Panc1 (cell line): ENCODE results near the gene NELFE. TPM values are rescaled to one million over a fixed set of nuclear protein-coding genes. Genes with fewer than 3 reads are reported as not detected.

ENCODE experiments used
- ATAC-seq: fragments of 200-7000 bp; cut with Tn5 transposase; 2 replicates; pipeline ENCODE4 v1.9.1; 2020; ENCODE audit warnings: mild to moderate bottlenecking, moderate library complexity
- BruUV-seq: library from RNA; stranded (reverse); fragments of 400-500 nt; replicated peaks from 2 replicates; lab custom pipeline; 2021; lab: Mats Ljungman, UMichigan
- CTCF ChIA-PET: fragments of 300-600 bp; sonication (Branson Sonifier 250); formaldehyde crosslinking; loops from one replicate; lab custom pipeline; 2022; ENCODE audit warnings: antibody characterized with exemption; lab: Charles Lee
- POLR2A ChIA-PET: fragments of 300-600 bp; sonication (Branson Sonifier 250); formaldehyde crosslinking; loops from one replicate; lab custom pipeline; 2022; ENCODE audit warnings: antibody characterized with exemption; lab: Charles Lee
- DNase-seq: peaks from one replicate; pipeline ENCODE4 v3.0.0-alpha.2; 2010; ENCODE audit warnings: low read depth, low spot score
- H3K27ac ChIP-seq: 2 replicates; pipeline ENCODE4 v1.5.1; 2011; ENCODE audit warnings: mild to moderate bottlenecking, low read length, inconsistent platforms
- H3K27me3 ChIP-seq: fragments of 200-500 bp; sonication (Bioruptor generic); 2 replicates; pipeline ENCODE4 v1.6.0; 2014; ENCODE audit warnings: low read length, inconsistent platforms; ENCODE audit not compliant: control insufficient read depth, insufficient read depth
- H3K36me3 ChIP-seq: fragments of 200-500 bp; sonication (Bioruptor generic); 2 replicates; pipeline ENCODE4 v1.5.1; 2014; ENCODE audit warnings: inconsistent platforms, mild to moderate bottlenecking, low read length, moderate library complexity; ENCODE audit not compliant: control insufficient read depth, insufficient read depth
- H3K4me1 ChIP-seq: 2 replicates; pipeline ENCODE4 v1.5.1; 2011; ENCODE audit warnings: inconsistent platforms, mild to moderate bottlenecking, low read length, moderate library complexity; ENCODE audit not compliant: control insufficient read depth, insufficient read depth
- H3K4me3 ChIP-seq, 2 experiments: 2 replicates each; pipeline ENCODE4 v1.5.1; 2011 to 2012; ENCODE audit warnings: low read depth in 2 of 2, low read length in 2 of 2, mild to moderate bottlenecking in 2 of 2, inconsistent platforms in 1 of 2, moderate library complexity in 1 of 2
- H3K9me3 ChIP-seq: fragments of 200-500 bp; sonication (Bioruptor generic); 2 replicates; pipeline ENCODE4 v1.5.1; 2014; ENCODE audit warnings: low read depth, mild to moderate bottlenecking, inconsistent platforms, low read length, moderate library complexity; ENCODE audit not compliant: control insufficient read depth, insufficient read depth
- CTCF ChIP-seq: fragments of 450-650 bp; IDR thresholded peaks from 2 replicates; pipeline ENCODE4 v1.5.1; 2017; ENCODE audit warnings: mild to moderate bottlenecking
- POLR2AphosphoS5 ChIP-seq: IDR thresholded peaks from 2 replicates; pipeline ENCODE4 v1.6.1; 2012; ENCODE audit warnings: mild to moderate bottlenecking, low read depth, low read length, moderate library complexity
- REST ChIP-seq, 2 experiments: IDR thresholded peaks; 2 replicates each; pipeline ENCODE4 v1.6.1; 2011 to 2012; ENCODE audit warnings: low read depth in 2 of 2, control low read depth in 1 of 2, low read length in 1 of 2, mild to moderate bottlenecking in 1 of 2, moderate library complexity in 1 of 2; ENCODE audit not compliant: insufficient read depth in 1 of 2
- SIN3A ChIP-seq: IDR thresholded peaks from 2 replicates; pipeline ENCODE4 v1.6.1; 2012; ENCODE audit warnings: low read depth, mild to moderate bottlenecking, low read length, moderate library complexity, borderline replicate concordance; ENCODE audit not compliant: insufficient read depth
- TCF7L2 ChIP-seq: IDR thresholded peaks from 2 replicates; pipeline ENCODE4 v1.6.1; 2011; ENCODE audit warnings: mild to moderate bottlenecking, low read depth, low read length, inconsistent platforms
- in situ Hi-C: cut with HindIII; loops from 2 replicates; pipeline ENCODE4 v1.10.0; 2016; ENCODE audit warnings: low sequenced_read_pairs, low pct_unique_long_range_greater_than_20kb
- intact Hi-C: fragments of 100-400 bp; cut with micrococcal nuclease; formaldehyde crosslinking; loops from one replicate; pipeline ENCODE4 v1.10.0; 2022; ENCODE audit not compliant: unreplicated experiment
- total RNA-seq: library from RNA; stranded (reverse); gene quantifications from one replicate; pipeline ENCODE4 v1.2.1, GENCODE V29; 2021; ENCODE audit not compliant: unreplicated experiment

Gene NELFE
- total RNA-seq, 1 experiment from 2014 or later, result 94.9 TPM

- Histone ChIP-seq H3K9me3 (no peaks in the 10 kb centered on the region), H3K4me3 (no peak overlapping the region), H3K27me3 (no peaks in the 10 kb centered on the region), H3K27ac (no peak overlapping the region), H3K36me3 (peaks cover 15% of the 10 kb centered on the region), H3K4me1 (peaks cover 9% of the 10 kb centered on the region)
- ChIA-PET POLR2A (no interaction called here), CTCF (no interaction called here)
- ATAC-seq, result no peak
- intact Hi-C loops (no loop called here), in situ Hi-C loops (no loop called here)
- BruUV-seq, result no TSS peak
- TF ChIP-seq POLR2AphosphoS5 (no peak), TCF7L2 (no peak), SIN3A (no peak), CTCF (no peak), REST (IDR thresholded peaks at IDR 0.05; ENCODE audit: insufficient read depth in 1 of 2, low read depth in 2 of 2, low read length in 1 of 2) (no peak)
- no peak for DNase-seq
These were observed 5.2 kb upstream of the NELFE start for GRCh38 chr6:31963921-31964320.

GRCh38 chr6:31961616-31962015, 2.8 kb upstream of the NELFE start:
- H3K27me3 ChIP-seq, result no peaks in the 10 kb centered on the region
- peaks cover 18% of the 10 kb centered on the region for H3K4me1 ChIP-seq
- ATAC-seq (no peak), DNase-seq (no peak)
- H3K9me3 ChIP-seq, result no peaks in the 10 kb centered on the region
- TF ChIP-seq REST (IDR thresholded peaks at IDR 0.05; ENCODE audit: insufficient read depth in 1 of 2, low read depth in 2 of 2, low read length in 1 of 2) (no peak), SIN3A (no peak), CTCF (no peak), TCF7L2 (no peak), POLR2AphosphoS5 (no peak)
- POLR2A ChIA-PET, result no interaction called here
- CTCF ChIA-PET, result no interaction called here
- in situ Hi-C loops (no loop called here), intact Hi-C loops (no loop called here)
- BruUV-seq, result no TSS peak
- H3K27ac ChIP-seq, result no peak overlapping the region
- H3K36me3 ChIP-seq, result peaks cover 22% of the 10 kb centered on the region
- no peak overlapping the region for H3K4me3 ChIP-seq
